NOMO-1 (cell line): ENCODE data around the gene DVL1.
A peak's percentile ranks its signal among the peaks of the same experiment; 100 is the strongest.
"Not testable (repeated sequence)": the region's sequence is repeated elsewhere in the genome, so short reads cannot be mapped to it uniquely, and the experiment has no call there.

Source experiments
- DNase-seq, 2 experiments: peaks; one replicate each; lab custom pipeline; 2025; ENCODE audit not compliant: unreplicated experiment in 2 of 2; lab: John Stamatoyannopoulos, UW

DVL1 gene

GRCh38 chr1:1328254-1328653 is 21.0 kb downstream of the DVL1 start:
- DNase-seq, result no peak

DNA sequence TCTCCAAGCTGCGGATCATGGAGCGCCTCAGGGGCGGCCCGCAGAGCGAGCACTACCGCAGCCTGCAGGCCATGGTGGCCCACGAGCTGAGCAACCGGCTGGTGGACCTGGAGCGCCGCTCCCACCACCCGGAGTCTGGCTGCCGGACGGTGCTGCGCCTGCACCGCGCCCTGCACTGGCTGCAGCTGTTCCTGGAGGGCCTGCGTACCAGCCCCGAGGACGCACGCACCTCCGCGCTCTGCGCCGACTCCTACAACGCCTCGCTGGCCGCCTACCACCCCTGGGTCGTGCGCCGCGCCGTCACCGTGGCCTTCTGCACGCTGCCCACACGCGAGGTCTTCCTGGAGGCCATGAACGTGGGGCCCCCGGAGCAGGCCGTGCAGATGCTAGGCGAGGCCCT is 21.9 kb downstream of the DVL1 start:
- no peak for DNase-seq

GRCh38 chr1:1326075-1326605 is 23.1 kb downstream of the DVL1 start:
- no peak for DNase-seq

DNA sequence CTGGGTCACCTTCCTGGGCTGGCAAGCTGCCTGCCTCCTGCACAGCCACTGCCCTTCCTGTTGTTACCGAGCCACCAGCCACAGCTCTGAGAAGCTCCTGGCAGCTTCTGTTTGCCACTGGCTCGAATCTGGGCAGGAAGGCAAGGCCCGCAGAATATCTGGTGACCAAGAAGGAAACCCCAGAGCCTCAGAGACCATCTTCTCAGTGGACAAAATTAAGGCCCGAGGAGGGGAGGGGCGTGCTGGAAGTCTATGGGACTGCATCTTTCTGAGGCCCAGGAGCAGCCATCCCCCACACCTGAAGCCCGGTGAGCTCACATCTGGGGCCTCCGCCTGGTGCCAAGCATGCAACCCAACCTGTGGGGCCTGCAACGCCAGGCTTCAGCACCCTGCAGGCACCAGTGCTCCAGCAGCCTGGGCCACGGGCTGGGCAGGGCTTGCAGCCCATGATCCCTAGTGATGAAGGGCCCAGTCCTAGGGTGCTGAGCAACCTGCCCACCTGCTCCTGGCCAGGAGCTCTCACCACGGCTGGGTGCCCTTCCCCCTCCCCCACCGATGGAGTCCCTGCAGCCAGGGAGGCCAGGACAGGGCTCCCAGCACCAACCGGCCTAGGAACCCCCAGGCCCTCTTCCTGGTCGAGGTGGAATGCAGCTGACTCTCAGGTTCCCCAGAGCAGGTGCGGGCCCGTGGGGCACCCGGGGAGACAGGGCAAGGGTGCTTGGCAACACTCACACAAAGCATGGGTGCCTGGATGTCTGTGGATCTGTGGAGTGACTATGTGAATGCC is 23.7 kb downstream of the DVL1 start:
- peak in 1 of 2 experiments; percentile 14 for DNase-seq

- peak; percentile 84 to 93 for DNase-seq
Measured at GRCh38 chr1:1324524-1325287, 24.5 kb downstream of the DVL1 start, which contains the start of the genes CPTP and INTS11. CPTP (plus strand) TSS chr1:1324802; CDS start chr1:1326911, 2,109 bp downstream. INTS11 (minus strand) TSS chr1:1324660; CDS start chr1:1324608, 52 bp downstream.

- no peak for DNase-seq
Measured at GRCh38 chr1:1324084-1324523, 25.1 kb downstream of the DVL1 start.

- DNase-seq, result no peak
Measured at GRCh38 chr1:1322952-1323351, 26.3 kb downstream of the DVL1 start.

DNA sequence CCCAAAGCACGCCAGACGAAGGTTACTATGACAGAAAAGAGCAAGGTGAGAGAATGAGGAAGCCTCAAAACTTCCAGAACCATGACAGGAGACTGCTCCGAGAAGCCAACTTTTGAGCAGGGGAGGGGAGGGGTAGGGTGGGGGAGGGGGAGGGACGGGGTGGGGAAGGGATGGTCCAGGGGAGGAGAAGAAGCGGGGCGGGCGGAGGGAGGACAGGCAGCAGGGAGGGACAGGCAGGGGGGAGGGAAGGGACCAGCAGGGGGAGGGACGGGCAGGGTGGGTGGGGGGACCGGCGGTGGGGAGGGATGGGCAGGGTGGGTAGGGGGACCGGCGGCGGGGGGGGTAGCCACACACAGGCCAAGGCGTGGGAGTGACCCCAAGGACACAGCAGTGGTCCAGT is 26.8 kb downstream of the DVL1 start:
- DNase-seq, result no peak

DNA sequence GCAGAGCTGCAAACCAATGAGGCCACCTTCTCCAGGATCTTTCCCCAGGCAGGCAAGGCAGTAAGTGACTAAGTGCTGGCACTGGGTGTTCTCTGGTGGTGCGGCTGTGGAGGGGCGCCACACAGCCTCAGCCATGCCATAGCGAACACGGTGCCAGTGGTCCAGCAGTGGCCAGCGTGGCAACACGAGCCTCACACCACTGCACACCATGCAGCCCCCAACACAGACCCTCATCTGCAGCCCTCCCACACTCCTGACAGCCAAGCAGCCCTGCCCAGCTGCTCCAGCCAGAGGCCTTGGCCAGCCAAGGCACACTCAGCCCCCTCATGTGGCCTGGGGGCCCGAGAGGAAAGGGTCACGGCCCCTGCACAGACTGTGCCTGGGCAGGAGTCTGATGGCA is 27.7 kb downstream of the DVL1 start:
- DNase-seq, result no peak

GRCh38 chr1:1320666-1321448 is 28.4 kb downstream of the DVL1 start:
- DNase-seq, result no peak

DNA sequence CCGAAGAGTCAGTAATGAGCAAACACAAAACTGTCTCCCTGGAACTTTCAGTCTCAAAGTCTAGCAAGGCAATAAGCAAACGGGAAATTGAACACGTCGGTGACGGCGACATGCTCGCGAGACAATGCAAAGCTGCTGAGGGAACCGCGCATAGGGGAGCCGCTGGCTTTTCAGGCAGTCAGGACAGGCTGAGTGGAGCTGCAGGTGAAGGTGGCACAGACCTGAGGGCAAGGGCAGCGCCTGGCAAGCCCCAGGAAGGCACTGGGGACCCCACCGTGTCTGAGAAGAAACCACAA is 29.6 kb downstream of the DVL1 start:
- DNase-seq, result no peak

- DNase-seq, result no peak
Measured at GRCh38 chr1:1318777-1319645, 30.2 kb downstream of the DVL1 start.

DNA sequence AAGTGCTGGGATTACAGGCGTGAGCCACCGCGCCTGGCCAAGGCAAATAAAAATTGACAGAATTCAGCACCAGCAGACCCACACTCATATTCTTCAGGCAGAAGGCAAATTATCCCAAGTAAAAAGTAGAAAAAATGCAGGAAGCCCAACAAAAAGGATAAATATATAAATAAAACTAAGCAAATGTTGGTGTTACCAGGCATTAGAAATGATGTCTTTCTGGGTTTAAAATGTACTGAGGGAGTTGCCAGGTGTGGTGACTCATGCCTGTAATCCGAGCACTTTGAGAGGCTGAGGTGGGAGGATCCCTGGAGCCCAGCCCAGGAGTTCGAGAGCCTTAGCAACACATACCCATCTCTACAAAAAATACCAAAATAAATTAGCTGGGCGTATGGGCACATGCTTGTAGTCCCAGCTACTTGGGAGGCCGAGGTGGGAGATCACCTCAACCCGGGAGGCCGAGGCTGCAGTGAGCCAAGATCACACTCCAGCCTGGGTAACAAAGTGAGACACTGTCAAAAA is 31.0 kb downstream of the DVL1 start:
- DNase-seq, result no peak

GRCh38 chr1:1317420-1317819 is 31.8 kb downstream of the DVL1 start:
- no peak for DNase-seq

GRCh38 chr1:1316199-1316598 is 33.0 kb downstream of the DVL1 start:
- not testable (repeated sequence) for DNase-seq

GRCh38 chr1:1315435-1315954 is 33.7 kb downstream of the DVL1 start:
- no peak for DNase-seq

DNA sequence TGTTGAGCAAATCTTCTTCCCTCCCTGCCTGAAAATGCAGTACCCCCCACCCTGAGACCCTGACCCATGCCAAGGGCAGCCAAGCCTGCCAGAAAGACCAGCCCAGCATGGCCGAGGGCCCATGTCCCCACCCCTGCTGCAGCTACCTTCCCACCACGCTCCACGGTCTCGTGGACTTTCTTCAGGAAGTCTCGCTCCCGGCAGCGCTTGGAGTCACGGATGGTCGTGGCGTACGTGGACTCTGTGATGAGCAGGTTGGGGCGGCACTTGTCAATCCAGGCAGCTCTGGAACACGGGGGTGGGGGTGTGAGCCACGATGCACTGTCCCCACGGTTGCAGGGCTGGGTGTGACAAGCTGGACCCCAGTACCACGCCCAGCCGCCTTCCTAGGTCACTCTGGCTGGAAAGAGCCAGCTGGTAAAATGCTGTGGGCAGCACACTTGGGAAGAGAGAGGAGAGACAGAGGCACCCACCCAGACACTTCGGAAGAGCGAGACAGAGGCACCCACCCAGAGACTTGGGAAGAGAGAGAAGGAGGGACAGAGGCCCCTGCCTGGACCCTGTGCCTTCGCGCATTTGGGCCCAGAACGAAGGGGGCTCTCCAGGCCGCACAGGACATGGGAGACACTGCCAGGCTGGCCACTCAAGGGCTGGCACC is 34.4 kb downstream of the DVL1 start:
- DNase-seq, result no peak

- no peak for DNase-seq
Measured at GRCh38 chr1:1314237-1314586, 35.0 kb downstream of the DVL1 start.
